AG04450 (cell line): ENCODE results near the gene OR2AK2. TPM values are rescaled to one million over a fixed set of nuclear protein-coding genes. Genes with fewer than 3 reads are reported as not detected.

Experiments
- CTCF ChIA-PET: fragments of 300-600, 350-600 bp; formaldehyde crosslinking; extraction: SDS; loops from one replicate; lab custom pipeline; 2022; ENCODE audit warnings: antibody characterized with exemption, inconsistent platforms; lab: Charles Lee
- POLR2A ChIA-PET: fragments of 350-600 bp; formaldehyde crosslinking; extraction: SDS; loops from one replicate; lab custom pipeline; 2021; ENCODE audit warnings: antibody characterized with exemption, inconsistent platforms; lab: Yijun Ruan, JAX
- DNase-seq: peaks from one replicate; pipeline ENCODE4 v3.0.0-alpha.2; 2011; ENCODE audit warnings: low read depth, low spot score
- H3K27ac ChIP-seq: one replicate; pipeline ENCODE4 v1.5.1; 2012; ENCODE audit warnings: low read depth, low read length, control low read depth
- H3K27me3 ChIP-seq: one replicate; pipeline ENCODE4 v1.6.0; 2012; ENCODE audit warnings: low read length; ENCODE audit not compliant: control insufficient read depth, insufficient read depth
- H3K4me3 ChIP-seq: 2 replicates; pipeline ENCODE4 v1.5.1; 2011; ENCODE audit warnings: mild to moderate bottlenecking, low read depth, low read length, control low read depth
- H3K9me3 ChIP-seq: 2 replicates; pipeline ENCODE4 v1.5.1; 2012; ENCODE audit warnings: low read length; ENCODE audit not compliant: control insufficient read depth, insufficient read depth
- CTCF ChIP-seq: IDR thresholded peaks from 2 replicates; pipeline ENCODE4 v1.5.1; 2011; ENCODE audit warnings: low read depth, low read length, control low read depth, inconsistent platforms
- polyA minus RNA-seq: library from RNA; depleted of rRNA, polyadenylated mRNA; stranded (reverse); fragments of >200 nt; gene quantifications from 2 replicates; pipeline ENCODE4 v1.2.3, GENCODE V29; 2011; rRNA and poly(A)+ RNA removed
- polyA plus RNA-seq: library from polyadenylated mRNA; depleted of rRNA; stranded (reverse); fragments of >200 nt; gene quantifications from 2 replicates; pipeline ENCODE4 v1.2.3, GENCODE V29; 2011; rRNA removed

OR2AK2 gene
- polyA plus RNA-seq (not detected in 2 replicates), polyA minus RNA-seq (not detected in 2 replicates)

GRCh38 chr1:247964933-247965332 is at the start of gene OR2AK2:
Gene OR2AK2 (plus strand): TSS chr1:247965233. CDS start chr1:247965377, 144 bp downstream.
- Histone ChIP-seq H3K9me3 (peaks cover 20% of the 10 kb centered on the region), H3K27ac (no peak within 1 kb of the TSS), H3K4me3 (no peak within 1 kb of the TSS), H3K27me3 (no peaks in the 10 kb centered on the region)
- ChIA-PET CTCF (interaction anchor here (0.5 kb wide), 1 partner anchor 592 kb away, joined by 3 read pairs; no protein-coding TSS in a partner anchor), POLR2A (no interaction called here)
- DNase-seq, result no peak
- TF ChIP-seq CTCF, result no peak

- Histone ChIP-seq H3K9me3 (peaks cover 10% of the 10 kb centered on the region; the same call in 1 of the 2 replicates), H3K27me3 (no peaks in the 10 kb centered on the region), H3K27ac (no peak within 1 kb of the TSS), H3K4me3 (no peak within 1 kb of the TSS)
- ChIA-PET POLR2A (no interaction called here), CTCF (no interaction called here)
- TF ChIP-seq CTCF, result no peak
- DNase-seq, result no peak
Observed at GRCh38 chr1:247919952-247920351, 45.1 kb upstream of the OR2AK2 start, which contains the start of gene OR2T8. Gene OR2T8 (plus strand): TSS chr1:247920252. CDS start chr1:247921018, 766 bp downstream.

- CTCF ChIA-PET, result no interaction called here
Observed at GRCh38 chr1:247923941-247924340, 41.1 kb upstream of the OR2AK2 start.

GRCh38 chr1:247924868-247925267 is 40.2 kb upstream of the OR2AK2 start, which contains the start of gene OR2AJ1:
Gene OR2AJ1 (plus strand): TSS chr1:247924889. CDS start chr1:247933769, 8,880 bp downstream.
- Histone ChIP-seq H3K9me3 (peaks cover 6% of the 10 kb centered on the region), H3K4me3 (no peak within 1 kb of the TSS), H3K27me3 (no peaks in the 10 kb centered on the region), H3K27ac (no peak within 1 kb of the TSS)
- no peak for TF ChIP-seq CTCF
- ChIA-PET POLR2A (no interaction called here), CTCF (no interaction called here)
- DNase-seq, result no peak

More at GRCh38 chr1:247923941-247924340, 41.1 kb upstream of the OR2AK2 start:
- no peak overlapping the region for H3K27ac ChIP-seq
- no peaks in the 10 kb centered on the region for H3K27me3 ChIP-seq
- no peak for DNase-seq
- peaks cover 6% of the 10 kb centered on the region for H3K9me3 ChIP-seq
- TF ChIP-seq CTCF, result no peak
- POLR2A ChIA-PET, result no interaction called here
- H3K4me3 ChIP-seq, result no peak overlapping the region

GRCh38 chr1:247933989-247934388 is 31.0 kb upstream of the OR2AK2 start:
- H3K27ac ChIP-seq, result no peak overlapping the region
- DNase-seq, result no peak
- POLR2A ChIA-PET, result no interaction called here
- H3K4me3 ChIP-seq, result no peak overlapping the region
- CTCF ChIA-PET, result no interaction called here
- TF ChIP-seq CTCF, result no peak
- no peaks in the 10 kb centered on the region for H3K27me3 ChIP-seq
- H3K9me3 ChIP-seq, result peaks cover 24% of the 10 kb centered on the region
